ENCODE measurements around the gene SH3PXD2A. TPM values are rescaled to one million over a fixed set of nuclear protein-coding genes. Genes with fewer than 3 reads are reported as not detected.

SH3PXD2A gene
- total RNA-seq, 1 experiment from 2014 or later, result 54.9 TPM

DNA sequence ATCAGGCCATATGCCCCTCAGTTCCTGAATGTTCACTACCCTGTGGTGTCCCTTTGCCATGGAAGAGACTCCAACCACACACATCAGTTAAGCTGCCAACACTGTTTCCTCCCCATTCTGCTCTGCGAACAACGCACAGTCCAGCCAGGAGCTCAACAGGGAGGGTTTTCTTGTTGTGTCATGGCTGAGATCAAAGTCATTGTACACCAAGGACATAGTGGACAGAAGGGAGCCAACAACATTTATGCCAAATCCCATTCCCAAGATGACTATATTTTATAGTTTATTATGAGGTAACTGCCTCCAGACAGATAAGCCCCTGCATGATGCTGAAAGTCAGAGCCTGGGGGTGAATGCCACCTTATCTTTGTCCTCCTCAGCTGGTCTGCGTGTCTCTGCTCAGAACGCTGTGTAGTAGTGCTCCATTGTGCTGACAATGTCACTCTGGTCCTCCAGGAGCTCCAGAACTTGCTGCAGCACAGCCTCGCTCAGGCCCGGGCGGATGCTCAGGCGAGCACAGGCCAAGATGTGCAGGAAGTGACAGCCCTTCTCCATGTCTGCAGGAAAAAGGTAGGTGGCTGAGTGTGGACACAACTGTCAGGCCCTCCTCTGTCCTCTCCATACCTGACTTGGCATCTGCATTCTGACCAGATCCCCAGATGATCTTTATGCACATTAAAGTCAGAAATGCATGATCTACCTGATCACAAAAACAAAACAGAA lies 27.1 kb upstream of the SH3PXD2A start:
- no peak for TF ChIP-seq EZH2 (IDR thresholded peaks at IDR 0.05; ENCODE audit: borderline replicate concordance, low read depth, low read length, poor library complexity, severe bottlenecking)
- TF ChIP-seq, protein P1, sequence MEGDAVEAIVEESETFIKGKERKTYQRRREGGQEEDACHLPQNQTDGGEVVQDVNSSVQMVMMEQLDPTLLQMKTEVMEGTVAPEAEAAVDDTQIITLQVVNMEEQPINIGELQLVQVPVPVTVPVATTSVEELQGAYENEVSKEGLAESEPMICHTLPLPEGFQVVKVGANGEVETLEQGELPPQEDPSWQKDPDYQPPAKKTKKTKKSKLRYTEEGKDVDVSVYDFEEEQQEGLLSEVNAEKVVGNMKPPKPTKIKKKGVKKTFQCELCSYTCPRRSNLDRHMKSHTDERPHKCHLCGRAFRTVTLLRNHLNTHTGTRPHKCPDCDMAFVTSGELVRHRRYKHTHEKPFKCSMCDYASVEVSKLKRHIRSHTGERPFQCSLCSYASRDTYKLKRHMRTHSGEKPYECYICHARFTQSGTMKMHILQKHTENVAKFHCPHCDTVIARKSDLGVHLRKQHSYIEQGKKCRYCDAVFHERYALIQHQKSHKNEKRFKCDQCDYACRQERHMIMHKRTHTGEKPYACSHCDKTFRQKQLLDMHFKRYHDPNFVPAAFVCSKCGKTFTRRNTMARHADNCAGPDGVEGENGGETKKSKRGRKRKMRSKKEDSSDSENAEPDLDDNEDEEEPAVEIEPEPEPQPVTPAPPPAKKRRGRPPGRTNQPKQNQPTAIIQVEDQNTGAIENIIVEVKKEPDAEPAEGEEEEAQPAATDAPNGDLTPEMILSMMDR (conservative IDR thresholded peaks at IDR 0.05; ENCODE audit: low read depth, low read length), result no peak
- no peak for DNase-seq (ENCODE audit: low spot score)
- ChIA-PET POLR2A (ENCODE audit: low non-redundant PET) (no interaction called here), CTCF (interaction anchor here (1.6 kb wide), 1 partner anchor 169 kb away, joined by 6 read pairs; no protein-coding TSS in a partner anchor)
- no peaks in the 10 kb centered on the region for H3K4me1 ChIP-seq (ENCODE audit: insufficient read depth, low read length, poor library complexity, severe bottlenecking)
- no peaks in the 10 kb centered on the region for H3K9me3 ChIP-seq (ENCODE audit: low read depth, low read length, poor library complexity, severe bottlenecking)
- H3K27ac ChIP-seq (ENCODE audit: low read depth, low read length, poor library complexity, severe bottlenecking), result no peak overlapping the region
- no peak overlapping the region for H3K4me3 ChIP-seq (ENCODE audit: low read depth, low read length, poor library complexity, severe bottlenecking)
- no peaks in the 10 kb centered on the region for H3K27me3 ChIP-seq (replicated peaks; ENCODE audit: insufficient read depth, low read depth, low read length, poor library complexity)
- intact Hi-C loops (cut with micrococcal nuclease; ENCODE audit: unreplicated experiment), result no loop called here
- H3K36me3 ChIP-seq (ENCODE audit: insufficient read depth, low read length, poor library complexity, severe bottlenecking), result peaks cover 6% of the 10 kb centered on the region
- no TSS peak for BruUV-seq (replicated peaks)

DNA sequence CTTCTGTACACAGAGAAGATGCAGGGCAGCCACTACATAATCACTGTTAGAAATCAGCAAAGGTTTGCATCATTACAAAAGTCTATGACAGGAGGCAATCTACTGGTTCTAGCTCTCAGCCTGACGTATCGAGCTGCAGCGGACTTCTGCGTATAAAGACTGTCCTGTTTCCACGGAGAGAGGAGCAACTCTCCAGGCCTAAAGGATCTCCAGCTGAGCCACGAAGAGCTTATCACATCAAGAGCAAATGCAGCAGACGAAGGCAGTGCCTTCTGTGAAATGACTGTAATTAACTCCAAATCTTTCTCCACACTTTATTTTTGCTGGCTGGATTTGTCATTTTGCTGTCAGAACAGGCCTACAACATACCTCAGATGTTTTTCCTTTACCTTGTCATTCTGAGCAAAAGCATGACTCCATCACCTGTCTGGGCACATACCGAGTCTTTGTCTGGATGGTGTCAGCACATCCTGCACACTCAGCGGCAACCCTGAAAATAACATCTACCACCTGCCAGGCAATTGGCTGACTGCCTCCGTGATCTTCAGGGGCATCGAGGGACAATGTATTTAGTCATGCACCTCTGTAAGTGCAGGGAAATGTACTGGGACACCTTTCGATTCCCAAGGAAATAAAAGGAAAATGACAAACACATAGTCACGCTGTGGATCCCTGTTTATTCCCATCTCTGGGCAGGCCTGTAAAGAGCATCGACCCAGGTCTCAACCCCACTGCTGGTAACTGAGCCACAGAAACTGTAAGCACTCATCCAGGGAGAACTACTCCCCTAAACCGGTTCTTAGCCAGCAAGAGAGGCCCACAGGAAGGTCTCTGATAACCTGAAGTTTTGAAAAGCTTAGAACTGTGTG lies 26.3 kb upstream of the SH3PXD2A start:
- POLR2A ChIA-PET (ENCODE audit: low non-redundant PET), result no interaction called here
- H3K27ac ChIP-seq (ENCODE audit: low read depth, low read length, poor library complexity, severe bottlenecking), result no peak overlapping the region
- no peak overlapping the region for H3K4me3 ChIP-seq (ENCODE audit: low read depth, low read length, poor library complexity, severe bottlenecking)
- CTCF ChIA-PET, result interaction anchor here (0.5 to 1.6 kb wide), 2 partner anchors 169 to 375 kb away, joined by 3 to 6 read pairs; no protein-coding TSS in a partner anchor
- no TSS peak for BruUV-seq (replicated peaks)
- no peaks in the 10 kb centered on the region for H3K27me3 ChIP-seq (replicated peaks; ENCODE audit: insufficient read depth, low read depth, low read length, poor library complexity)
- TF ChIP-seq, protein P1 (conservative IDR thresholded peaks at IDR 0.05; ENCODE audit: low read depth, low read length), result no peak
- no peak for TF ChIP-seq EZH2 (IDR thresholded peaks at IDR 0.05; ENCODE audit: borderline replicate concordance, low read depth, low read length, poor library complexity, severe bottlenecking)
- H3K4me1 ChIP-seq (ENCODE audit: insufficient read depth, low read length, poor library complexity, severe bottlenecking), result no peaks in the 10 kb centered on the region
- H3K36me3 ChIP-seq (ENCODE audit: insufficient read depth, low read length, poor library complexity, severe bottlenecking), result peaks cover 6% of the 10 kb centered on the region
- no peak for DNase-seq (ENCODE audit: low spot score)
- no peaks in the 10 kb centered on the region for H3K9me3 ChIP-seq (ENCODE audit: low read depth, low read length, poor library complexity, severe bottlenecking)
- intact Hi-C loops (cut with micrococcal nuclease; ENCODE audit: unreplicated experiment), result no loop called here

DNA sequence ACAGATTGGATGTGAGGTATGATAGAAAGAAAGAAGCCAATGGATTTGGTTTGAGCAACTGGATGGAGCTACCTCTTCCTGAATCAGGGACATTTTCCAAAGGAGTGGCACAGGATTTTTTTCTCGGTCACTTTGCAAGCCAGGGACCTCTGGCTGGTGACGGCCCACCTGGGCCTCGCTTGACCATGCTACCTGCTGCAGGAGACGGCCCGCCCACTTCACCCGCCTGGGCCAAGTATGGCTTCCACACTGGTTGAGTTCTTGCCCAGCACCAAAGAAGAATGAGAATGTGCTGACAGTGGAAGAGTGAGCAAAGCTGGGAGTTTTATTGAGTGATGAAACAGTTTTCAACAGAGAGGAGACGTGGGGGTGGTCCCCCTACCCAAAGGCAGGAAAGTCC lies 24.5 kb upstream of the SH3PXD2A start:
- H3K36me3 ChIP-seq (ENCODE audit: insufficient read depth, low read length, poor library complexity, severe bottlenecking), result peaks cover 6% of the 10 kb centered on the region
- H3K9me3 ChIP-seq (ENCODE audit: low read depth, low read length, poor library complexity, severe bottlenecking), result no peaks in the 10 kb centered on the region
- no peaks in the 10 kb centered on the region for H3K27me3 ChIP-seq (replicated peaks; ENCODE audit: insufficient read depth, low read depth, low read length, poor library complexity)
- no peak overlapping the region for H3K4me3 ChIP-seq (ENCODE audit: low read depth, low read length, poor library complexity, severe bottlenecking)
- BruUV-seq (replicated peaks), result no TSS peak
- TF ChIP-seq EZH2 (IDR thresholded peaks at IDR 0.05; ENCODE audit: borderline replicate concordance, low read depth, low read length, poor library complexity, severe bottlenecking), result no peak
- intact Hi-C loops (cut with micrococcal nuclease; ENCODE audit: unreplicated experiment), result no loop called here
- ChIA-PET CTCF (no interaction called here), POLR2A (ENCODE audit: low non-redundant PET) (no interaction called here)
- H3K27ac ChIP-seq (ENCODE audit: low read depth, low read length, poor library complexity, severe bottlenecking), result no peak overlapping the region
- DNase-seq (ENCODE audit: low spot score), result no peak
- H3K4me1 ChIP-seq (ENCODE audit: insufficient read depth, low read length, poor library complexity, severe bottlenecking), result no peaks in the 10 kb centered on the region
